ENCODE results near the gene RIMBP2.
"Not testable (repeated sequence)": the region's sequence is repeated elsewhere in the genome, so short reads cannot be mapped to it uniquely, and the experiment has no call there.

Gene RIMBP2

GRCh38 chr12:130705178-130705822 lies 10.8 kb downstream of the RIMBP2 start:
- DNase-seq (ENCODE audit: low read depth in 2 of 2) = no peak

- no peak for DNase-seq (ENCODE audit: low read depth in 2 of 2)
Observed at GRCh38 chr12:130704606-130705005, 11.5 kb downstream of the RIMBP2 start.

GRCh38 chr12:130703733-130704375 lies 12.2 kb downstream of the RIMBP2 start:
- DNase-seq (ENCODE audit: low read depth in 2 of 2) = no peak

- no peak for DNase-seq (ENCODE audit: low read depth in 2 of 2)
Observed at GRCh38 chr12:130702966-130703732, 12.9 kb downstream of the RIMBP2 start.

GRCh38 chr12:130701402-130701744 lies 14.7 kb downstream of the RIMBP2 start:
- no peak for DNase-seq (ENCODE audit: low read depth in 2 of 2)

- no peak for DNase-seq (ENCODE audit: low read depth in 2 of 2)
Observed at GRCh38 chr12:130700492-130701401, 15.4 kb downstream of the RIMBP2 start.

GRCh38 chr12:130698106-130698505 lies 18.0 kb downstream of the RIMBP2 start:
- no peak for DNase-seq (ENCODE audit: low read depth in 2 of 2)

- DNase-seq (ENCODE audit: low read depth in 2 of 2) = no peak
Observed at GRCh38 chr12:130696379-130697100, 19.6 kb downstream of the RIMBP2 start.

- no peak for DNase-seq (ENCODE audit: low read depth in 2 of 2)
Observed at GRCh38 chr12:130695061-130695460, 21.0 kb downstream of the RIMBP2 start.

- no peak for DNase-seq (ENCODE audit: low read depth in 2 of 2)
Observed at GRCh38 chr12:130689408-130690405, 26.4 kb downstream of the RIMBP2 start.

- not testable (repeated sequence) for DNase-seq (ENCODE audit: low read depth in 2 of 2)
Observed at GRCh38 chr12:130688999-130689398, 27.1 kb downstream of the RIMBP2 start.

- DNase-seq (ENCODE audit: low read depth in 2 of 2) = no peak
Observed at GRCh38 chr12:130687796-130688778, 28.0 kb downstream of the RIMBP2 start.

- no peak for DNase-seq (ENCODE audit: low read depth in 2 of 2)
Observed at GRCh38 chr12:130687190-130687589, 28.9 kb downstream of the RIMBP2 start.

GRCh38 chr12:130686511-130686991 lies 29.5 kb downstream of the RIMBP2 start:
- DNase-seq (ENCODE audit: low read depth in 2 of 2) = no peak

GRCh38 chr12:130685850-130686249 lies 30.2 kb downstream of the RIMBP2 start:
- no peak for DNase-seq (ENCODE audit: low read depth in 2 of 2)

GRCh38 chr12:130685250-130685787 lies 30.8 kb downstream of the RIMBP2 start:
- DNase-seq (ENCODE audit: low read depth in 2 of 2) = no peak

- DNase-seq (ENCODE audit: low read depth in 2 of 2) = no peak
Observed at GRCh38 chr12:130683811-130684210, 32.3 kb downstream of the RIMBP2 start.

- DNase-seq (ENCODE audit: low read depth in 2 of 2) = no peak
Observed at GRCh38 chr12:130683080-130683479, 33.0 kb downstream of the RIMBP2 start.
